Hepatic stellate cell (primary cell): Measurements from ENCODE around the gene KRT6B.
"Not testable (repeated sequence)": the region's sequence is repeated elsewhere in the genome, so short reads cannot be mapped to it uniquely, and the experiment has no call there.

Experiments used
- DNase-seq: peaks from one replicate; pipeline ENCODE4 v3.0.0; 2011; ENCODE audit warnings: low spot score

KRT6B gene

DNA sequence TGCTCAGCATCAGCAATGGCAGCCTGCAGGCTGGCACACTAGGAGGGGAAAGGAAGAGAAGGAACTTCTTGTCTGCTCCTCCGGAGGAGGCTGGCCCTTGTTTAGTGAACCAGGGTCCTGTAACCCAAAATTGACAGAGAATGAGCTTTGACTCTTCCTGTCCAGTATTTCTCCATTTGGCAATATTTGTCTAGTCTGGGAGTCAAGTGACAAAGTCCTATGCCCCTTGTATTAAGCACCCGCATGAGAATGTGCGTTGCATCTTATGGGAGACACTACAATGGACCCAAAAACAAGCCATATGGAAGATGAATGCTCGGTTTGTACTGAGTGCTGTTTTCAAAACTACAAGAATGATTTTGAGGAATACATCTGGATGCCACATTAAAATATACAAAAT lies 17.9 kb upstream of the KRT6B start:
- DNase-seq, result no peak

DNA sequence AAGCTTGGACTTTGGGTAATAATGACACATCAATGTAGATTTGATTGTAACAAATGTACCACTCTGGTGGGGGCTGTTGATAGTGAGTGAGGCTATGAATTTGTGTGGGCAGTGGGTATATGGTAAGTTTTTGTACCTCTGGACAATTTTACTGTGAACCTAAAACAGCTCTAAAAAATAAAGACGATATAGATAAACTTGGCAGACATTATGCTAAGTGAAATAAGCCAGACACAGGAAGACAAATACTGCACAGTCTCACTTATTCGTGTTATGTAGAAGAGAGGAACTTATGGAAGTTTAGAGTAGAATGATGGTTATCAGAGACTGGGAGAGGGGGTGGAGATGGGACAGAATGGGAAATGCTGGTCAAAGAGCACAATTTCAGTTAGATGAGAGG lies 13.0 kb upstream of the KRT6B start:
- no peak for DNase-seq

DNA sequence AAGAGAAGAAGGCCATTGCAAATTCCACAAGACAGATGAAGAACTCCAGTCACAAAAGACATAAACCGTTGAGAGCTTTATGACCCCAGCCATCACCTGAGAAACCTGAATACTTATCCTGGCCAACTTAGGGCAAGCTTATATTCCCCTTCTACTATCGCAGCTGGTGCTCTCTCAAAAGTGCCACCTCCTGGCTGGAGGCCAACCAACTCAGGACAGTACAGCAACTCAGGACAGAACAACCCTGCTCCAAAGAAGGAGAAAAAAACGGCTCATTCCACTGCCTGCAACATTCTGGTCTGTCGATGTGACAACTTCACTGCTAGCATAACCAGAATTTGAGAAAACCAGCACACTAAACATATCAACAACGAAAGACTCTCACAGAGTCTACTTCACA lies 9.7 kb upstream of the KRT6B start:
- DNase-seq, result no peak

DNA sequence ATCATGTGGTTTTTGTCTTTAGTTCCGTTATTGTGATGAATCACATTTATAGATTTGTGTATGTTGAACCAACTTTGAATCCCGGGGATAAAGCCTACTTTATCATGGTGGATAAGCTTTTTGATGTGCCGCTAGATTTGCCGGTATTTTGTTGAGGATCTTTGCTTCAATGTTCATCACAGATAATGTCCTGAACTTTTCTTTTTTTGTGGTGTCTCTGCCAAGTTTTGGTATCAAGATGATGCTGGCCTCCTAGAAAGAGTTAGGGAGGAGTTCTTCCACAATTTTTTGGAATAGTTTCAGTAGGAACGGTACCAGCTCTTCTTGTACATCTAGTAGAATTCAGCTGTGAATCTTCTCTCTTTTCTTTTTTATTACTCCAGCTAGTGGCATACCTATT lies 6.9 kb upstream of the KRT6B start:
- DNase-seq, result no peak

DNA sequence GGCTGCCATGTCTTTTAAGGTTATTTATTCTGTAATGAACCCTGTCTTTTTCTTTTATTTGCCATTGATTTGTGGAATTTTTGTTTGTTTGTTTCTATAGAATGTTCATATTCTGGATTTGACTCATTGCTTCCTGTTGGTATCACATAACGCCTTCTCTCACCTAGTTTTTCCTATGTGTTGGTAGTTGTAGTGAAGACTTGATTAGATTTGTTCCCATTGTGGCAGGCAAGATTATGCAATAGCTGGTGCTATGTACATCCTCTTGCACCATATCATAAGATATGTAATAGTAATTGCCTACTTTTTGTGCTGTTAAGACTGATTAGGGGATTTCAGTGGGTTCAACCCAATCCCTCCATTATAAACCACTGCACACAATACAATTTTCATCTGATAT lies 3.9 kb upstream of the KRT6B start:
- DNase-seq, result no peak

DNA sequence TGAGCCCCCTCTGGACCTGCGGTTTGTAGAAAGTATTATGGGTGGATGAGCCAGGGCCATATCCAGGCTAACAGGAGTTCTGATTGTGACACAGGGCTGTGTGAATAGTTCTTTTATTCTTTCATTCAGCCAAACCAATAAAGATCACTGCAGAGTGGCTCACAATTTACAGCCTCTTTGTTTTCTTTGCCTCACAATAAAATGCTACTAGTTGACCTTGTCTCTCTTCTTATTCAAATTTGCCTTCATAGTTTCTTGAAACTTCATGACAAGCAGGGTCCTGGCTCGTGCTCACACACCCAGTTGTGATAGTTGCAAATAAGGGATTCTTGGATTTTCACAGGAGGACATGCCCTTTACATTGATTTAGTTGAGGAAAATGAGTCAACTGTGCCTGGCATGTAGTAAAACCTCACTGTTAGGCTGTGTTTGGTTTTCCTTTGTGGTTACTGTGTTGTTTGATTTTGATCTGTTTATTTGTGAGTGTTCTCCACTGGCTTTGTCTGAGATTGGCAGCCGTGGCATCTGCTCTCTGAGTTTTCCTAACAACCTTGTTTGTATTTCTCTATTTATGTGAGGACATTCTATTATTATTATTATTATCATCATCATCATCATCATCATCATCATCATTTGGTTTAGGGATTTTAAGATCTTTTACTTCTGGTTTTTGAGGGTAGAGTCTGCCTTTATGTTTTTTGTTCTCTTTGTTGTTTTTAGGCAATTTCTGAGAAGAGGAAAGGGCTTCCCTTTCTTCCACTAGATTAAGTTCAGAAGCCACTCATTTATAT lies 2.7 kb upstream of the KRT6B start:
- DNase-seq, result no peak

DNA sequence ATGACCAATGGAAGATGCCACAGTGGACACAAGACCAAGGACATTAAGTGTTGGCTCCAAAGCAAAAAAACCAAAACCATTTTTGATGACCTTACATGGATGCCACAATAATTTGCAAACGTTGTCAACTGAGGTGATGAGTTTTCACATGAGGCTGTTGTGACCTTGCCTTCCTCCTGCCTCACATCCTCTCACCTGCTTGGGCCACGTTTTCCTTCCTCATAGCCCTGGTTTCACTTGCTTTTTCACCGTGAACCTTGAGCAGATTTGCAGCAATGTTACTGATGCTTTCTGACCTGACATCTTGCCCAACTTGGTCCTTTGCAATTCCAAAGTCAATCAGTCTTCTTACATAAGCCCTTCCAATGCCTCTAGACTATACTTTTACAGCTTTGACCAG lies 3.7 kb downstream of the KRT6B start:
- DNase-seq, result no peak

DNA sequence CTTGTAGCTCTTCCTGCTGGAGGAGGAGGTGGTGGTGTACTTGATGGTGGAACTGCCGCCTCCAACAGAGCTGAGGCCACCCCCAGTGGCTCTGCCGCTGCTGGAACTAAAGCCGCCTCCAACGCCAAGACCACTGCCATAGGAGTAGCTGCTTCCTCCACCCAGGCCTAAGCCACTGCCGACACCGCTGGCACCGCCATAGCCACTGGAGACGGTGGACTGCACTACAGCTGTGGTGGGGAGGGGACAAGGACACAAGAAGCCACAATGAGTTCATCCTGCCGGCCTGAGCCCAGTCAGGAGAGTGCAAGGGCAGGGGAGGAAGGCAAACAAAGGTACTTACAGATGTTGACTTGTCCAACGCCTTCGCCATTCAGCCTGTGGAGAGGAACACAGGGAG lies 4.8 kb downstream of the KRT6B start:
- DNase-seq, result not testable (repeated sequence)

DNA sequence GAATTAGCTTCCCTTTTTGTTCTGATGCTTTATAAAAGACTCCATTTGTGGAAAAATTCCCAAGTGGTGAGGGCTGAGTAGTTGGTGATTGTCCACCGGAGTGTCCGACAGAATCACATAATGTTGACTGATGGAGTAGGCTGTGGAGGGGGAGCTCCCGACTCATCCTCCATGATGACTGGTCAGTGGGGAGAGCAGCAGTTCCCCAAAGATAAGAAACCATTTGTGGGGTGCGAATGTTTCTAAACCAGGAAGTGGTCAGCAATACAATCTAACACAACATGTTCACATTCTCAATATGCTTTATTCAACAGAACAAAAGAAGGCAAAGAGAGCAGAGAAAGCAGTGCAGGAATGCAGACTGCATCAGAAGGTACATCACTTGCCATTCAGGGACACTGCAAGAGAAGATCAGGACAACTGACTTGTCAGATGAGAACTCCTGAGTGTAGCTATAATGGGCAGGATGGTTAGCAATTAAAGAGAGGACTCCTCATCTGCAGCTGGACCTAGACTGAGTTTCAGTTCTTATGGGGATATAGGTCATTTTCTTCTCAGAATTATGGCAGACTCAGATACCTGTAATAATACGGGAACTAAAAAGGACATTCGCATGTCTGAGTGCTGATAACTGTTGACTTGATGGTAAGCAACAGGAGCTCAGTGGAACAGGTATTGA lies 5.4 kb downstream of the KRT6B start:
- no peak for DNase-seq

DNA sequence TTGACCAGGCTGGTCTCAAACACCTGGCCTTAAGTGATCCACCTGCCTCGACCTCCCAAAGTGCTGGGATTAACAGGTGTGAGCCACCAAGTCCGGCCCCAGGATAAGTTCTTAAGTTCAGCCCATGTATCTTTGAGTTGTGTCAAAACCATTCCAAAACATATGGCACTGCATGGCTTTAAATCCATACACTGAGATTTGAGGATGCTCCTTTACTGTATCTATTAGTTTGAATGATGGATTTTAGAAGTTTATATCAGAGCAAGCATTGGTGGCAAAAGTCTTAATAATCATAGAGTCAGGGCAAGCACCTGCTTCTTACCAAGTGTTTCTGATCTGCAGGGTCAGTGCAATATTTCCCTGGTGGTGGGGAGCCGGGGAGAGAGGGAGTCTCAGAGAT lies 6.1 kb downstream of the KRT6B start:
- DNase-seq, result no peak

DNA sequence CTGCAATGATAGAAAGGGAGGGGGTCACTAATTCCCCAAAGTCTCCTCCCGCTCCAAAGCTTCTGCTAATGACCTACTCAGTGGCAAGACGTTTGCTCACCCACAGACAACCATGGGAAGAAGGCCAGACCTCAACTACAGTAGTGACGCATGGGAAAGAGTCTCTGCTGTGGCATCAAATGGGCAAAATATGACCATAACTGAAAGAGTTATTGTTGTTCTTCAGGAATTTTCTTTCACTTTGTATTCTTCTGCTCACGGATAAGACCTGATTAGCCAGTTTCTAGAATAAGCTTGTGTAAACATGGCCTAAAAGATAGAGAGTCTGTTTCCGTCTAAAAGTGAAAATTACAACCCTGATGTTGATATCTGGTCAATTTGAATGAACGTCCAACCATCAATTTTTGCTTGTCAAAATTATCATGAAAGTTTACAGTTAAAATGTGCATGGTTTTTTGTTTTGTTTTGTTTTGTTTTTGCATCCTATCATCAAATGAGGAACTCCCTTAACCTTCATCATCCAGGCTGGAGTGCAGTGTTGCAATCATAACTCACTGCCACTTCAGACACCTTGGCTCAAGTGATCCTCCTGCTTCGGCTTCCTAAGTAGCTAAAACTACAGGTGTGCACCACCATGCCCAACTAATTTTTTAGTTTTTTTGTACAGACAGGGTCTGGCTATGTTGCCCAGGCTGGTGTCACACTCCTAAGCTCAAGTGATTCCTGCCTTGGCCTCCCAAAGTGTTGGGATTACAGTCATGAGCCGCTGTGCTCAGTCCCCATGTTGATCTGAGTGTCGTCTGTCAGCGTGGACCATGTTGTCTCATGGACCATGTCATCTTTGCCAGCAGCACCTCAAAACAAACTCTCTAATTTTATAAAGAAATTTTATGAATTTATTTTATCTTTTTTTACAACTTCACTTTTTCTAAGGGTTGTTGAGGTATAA lies 7.0 kb downstream of the KRT6B start:
- no peak for DNase-seq

DNA sequence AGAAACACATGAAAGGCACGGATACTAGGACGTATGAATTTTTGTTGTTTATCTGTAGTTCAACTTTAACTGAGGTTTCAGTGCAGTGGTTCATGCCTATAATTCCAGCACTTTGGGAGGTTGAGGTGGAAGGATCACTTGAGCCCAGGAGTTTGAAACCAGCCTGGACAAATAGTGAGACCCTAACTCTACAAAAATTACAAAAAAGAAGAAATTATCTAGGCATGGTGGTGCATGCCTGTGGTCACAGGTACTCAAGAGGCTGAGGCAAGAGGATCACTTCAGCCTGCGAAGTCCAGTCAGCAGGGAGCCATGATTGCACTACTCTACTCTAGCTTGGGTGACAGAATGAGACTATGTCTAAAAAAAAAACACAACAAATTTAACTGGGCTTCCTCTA lies 8.0 kb downstream of the KRT6B start:
- no peak for DNase-seq

DNA sequence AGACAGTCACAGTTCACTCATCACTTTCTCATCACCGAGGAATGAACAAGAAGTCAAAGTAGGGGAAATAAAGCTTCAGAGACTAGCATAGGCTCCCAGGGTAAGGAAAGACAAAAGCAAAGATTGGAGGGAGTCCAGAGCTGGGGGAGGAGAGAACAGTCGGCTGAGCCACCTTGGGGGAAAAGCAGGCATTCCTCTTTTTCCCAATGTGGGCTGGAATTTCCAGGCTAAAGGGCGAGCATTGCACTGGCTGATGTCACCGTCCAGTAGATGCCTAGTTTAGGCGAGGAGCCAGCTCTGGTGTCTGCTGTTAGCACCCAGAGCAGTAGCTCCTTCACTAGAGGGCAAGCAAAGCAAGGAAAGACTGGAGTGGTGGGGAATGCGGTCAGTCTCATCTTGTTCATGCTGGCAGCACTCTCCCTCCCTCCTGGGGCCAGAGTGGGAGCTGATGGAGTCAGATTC lies 9.3 kb downstream of the KRT6B start:
- no peak for DNase-seq

DNA sequence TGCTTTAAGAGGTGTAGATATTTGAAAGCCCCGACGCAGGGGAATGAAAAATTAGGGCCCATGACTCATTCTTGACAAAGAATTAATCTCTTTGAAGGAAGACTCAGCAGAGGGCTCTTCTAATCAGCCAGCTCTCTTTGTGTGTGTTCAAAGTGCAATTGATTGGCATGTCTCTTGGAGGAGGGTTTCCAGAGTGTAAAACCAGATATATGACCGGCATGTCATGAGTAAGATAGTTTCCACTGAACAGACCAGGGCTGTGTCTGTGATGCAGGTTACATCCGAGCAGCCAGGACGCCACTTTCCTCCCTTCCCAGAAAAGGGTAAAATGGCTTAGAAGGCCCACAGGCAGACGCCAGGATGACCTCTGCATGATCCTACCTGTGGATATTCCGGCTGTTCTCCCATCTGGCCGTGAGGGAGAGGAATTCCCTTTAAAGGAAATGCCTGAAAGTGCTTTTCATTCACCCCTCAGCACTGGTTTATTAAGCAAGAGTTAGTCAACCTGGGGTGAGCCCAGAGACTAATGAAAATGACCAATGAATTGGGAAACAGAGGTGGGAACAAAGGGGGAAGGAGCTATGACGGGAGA lies 10.5 kb downstream of the KRT6B start:
- DNase-seq, result no peak

DNA sequence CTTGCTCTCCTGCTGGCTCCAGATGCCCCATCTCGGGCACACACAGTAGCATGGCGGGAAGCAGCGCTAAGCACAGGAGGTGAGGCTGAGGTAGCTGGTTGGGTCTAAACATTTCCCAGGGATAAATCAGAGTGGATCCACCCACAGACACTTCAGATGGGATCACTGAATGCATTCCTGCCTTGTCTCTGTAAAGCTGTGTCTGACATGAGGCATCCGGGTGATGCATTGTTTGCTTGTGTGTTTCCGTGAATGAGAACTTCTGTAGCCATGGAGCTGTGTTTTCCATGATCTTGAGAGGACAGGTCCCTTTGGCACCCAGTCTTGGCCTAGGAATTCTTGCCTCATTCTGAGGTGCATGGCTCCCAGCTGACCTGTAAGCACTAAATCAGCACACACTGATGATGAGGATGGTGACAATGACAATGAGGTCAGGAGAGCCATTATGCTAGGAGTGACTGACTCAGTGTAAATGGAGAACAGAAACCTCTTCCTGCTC lies 11.1 kb downstream of the KRT6B start:
- no peak for DNase-seq

DNA sequence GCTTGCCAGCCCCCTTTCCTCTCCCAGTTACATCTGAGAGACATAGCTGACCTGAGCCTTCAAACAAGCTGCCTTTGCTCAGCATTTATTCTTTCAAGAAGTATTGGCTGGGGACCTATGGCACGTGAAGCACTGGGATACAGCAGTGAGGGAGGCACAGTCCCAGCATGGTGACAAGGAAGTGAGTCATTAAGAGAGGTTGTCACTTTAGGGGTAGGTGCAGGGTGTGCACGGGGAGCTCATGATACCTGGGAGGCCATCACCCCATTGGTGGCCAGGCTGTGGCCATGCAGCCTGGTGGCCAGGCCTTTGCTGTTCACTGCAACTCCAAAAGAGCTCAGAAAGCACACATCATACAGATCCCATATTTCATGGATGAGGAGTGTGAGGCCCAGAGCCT lies 12.1 kb downstream of the KRT6B start:
- no peak for DNase-seq

DNA sequence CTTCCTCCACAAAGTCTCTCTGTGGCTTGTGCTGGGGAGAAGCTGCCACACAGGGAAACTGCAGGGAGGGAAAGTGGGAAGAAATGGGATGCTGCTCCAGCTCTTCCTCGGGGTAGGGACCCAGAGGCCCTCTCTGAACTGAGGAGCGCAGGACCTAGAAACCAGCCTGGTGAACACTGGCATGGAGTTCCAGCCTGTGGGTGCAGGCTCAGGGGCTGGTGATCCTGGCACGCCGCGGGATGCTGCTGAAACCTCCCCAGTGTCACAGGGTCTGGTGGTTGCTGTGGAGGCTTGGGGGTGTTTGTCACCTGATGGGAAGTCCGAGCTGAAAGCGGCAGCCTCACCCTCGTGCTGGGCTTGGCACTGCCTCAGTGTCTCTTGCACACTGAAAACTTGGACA lies 12.5 kb downstream of the KRT6B start:
- no peak for DNase-seq

DNA sequence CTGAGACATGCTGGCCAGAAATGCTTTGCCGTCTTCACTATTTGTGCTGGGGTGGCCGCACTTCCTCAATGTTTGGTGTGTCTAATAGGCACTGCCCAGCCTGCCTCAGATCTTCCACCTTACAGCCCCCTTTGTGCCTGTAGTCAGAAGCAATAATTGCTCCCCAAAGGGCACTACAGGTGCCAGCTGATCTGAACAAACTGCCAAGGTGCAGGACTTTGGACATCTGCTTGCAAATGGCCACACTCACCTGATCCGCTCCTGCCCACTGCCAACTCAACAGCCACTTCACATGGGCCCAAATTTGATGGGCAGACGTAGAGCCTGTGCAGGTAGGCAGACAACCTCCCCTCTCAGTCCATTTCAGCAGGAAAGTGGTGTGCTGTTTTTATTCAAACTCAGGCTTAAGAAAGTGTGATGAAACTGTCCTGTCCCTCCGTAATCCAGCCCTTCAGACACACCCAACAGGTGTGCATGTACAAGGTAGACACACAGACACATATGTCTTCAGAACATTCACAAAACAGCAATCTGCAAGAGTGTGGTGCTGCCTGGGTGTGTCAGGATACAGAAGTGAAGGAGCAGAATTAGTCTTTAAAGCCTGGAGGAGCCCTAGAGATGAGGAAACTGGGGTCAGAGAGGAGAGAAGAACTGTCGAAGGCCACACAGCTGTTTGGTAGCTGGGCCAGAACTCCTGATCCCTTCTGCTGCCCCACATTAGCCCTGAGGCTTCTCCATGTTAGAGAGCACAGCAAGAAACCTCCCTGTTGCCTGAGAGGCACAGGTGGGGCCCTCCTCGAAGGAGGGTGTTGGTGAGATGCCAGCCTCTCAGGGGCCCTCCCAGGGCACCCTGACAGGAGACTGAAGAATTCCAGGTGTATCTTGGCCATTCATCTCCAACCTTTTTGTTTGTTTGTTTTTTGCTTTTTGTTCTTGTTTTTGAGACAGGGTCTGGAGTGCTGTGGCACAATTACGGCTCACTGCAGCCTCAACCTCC lies 13.3 kb downstream of the KRT6B start:
- DNase-seq, result no peak

DNA sequence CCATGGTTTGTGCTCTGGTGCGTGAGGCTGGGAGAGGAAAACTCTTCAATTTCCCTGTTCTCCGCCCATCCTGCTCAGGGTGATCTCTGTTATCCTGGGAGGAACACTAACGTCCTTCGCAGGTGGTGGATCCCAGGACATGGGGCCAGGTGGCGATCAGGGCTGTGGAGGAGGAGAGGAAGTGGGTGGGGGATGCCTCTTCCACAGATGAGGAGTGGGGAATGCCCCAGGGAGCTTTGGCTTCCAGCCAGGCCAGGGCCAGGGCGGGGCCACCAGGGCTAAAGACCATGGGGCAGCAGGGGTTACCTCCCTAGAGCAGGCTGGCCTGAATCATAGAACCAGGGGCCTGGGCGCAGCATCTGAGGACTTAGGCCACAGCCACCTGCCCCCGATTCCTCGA lies 14.4 kb downstream of the KRT6B start:
- DNase-seq, result no peak

DNA sequence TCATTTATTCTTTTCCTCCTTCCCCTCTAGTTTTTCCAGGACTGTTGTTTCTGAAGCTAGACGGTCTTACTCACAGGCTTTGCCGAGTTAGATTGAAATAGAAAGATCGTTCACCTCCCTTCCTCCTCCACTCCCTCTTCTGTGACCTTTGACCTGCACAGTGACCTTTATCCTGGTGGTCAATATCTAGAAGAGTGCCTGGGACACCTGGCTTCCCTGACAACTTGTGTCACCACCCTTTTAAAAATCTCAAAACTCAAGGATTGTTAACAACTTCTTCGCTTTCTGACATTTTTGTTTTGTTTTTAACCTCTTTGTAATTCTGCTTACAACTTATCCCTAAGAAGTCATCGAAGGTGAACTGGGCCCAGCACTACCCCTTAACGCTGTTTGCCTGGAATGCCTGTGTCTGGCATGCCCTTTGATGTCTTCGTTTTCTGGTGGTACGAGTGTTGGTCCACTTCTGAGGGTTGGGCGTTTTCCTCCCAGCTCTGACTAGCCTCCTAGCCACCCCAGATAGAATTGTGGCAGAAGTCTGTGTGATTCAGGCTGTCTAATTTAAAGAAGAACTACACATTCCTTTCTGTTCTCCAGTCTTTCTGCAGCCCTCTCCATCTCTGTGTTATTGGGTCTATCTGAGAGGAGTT lies 15.0 kb downstream of the KRT6B start:
- DNase-seq, result no peak
